Measurements from ENCODE around the gene MAPKAPK2. TPM values are rescaled to one million over a fixed set of nuclear protein-coding genes. Genes with fewer than 3 reads are reported as not detected.

Gene MAPKAPK2
- total RNA-seq, 1 donor from 2014 or later: 62.4 TPM

GRCh38 chr1:206748348-206749030 lies 63.8 kb downstream of the MAPKAPK2 start:
- Mint-ChIP-seq H3K36me3 (ENCODE audit: unreplicated experiment) (no peaks in the 10 kb centered on the region), H3K27ac (ENCODE audit: unreplicated experiment) (no peak overlapping the region), H3K9me3 (ENCODE audit: unreplicated experiment) (no peaks in the 10 kb centered on the region), H3K4me1 (ENCODE audit: unreplicated experiment) (no peaks in the 10 kb centered on the region), H3K4me3 (ENCODE audit: unreplicated experiment) (no peak overlapping the region), H3K27me3 (ENCODE audit: unreplicated experiment) (peaks cover 16% of the 10 kb centered on the region)
- no peak for TF ChIP-seq CTCF (IDR thresholded peaks at IDR 0.05)
- DNase-seq (ENCODE audit: extremely low spot score, unreplicated experiment): no peak

GRCh38 chr1:206751891-206752290 lies 67.2 kb downstream of the MAPKAPK2 start:
- no peaks in the 10 kb centered on the region for H3K9me3 Mint-ChIP-seq (ENCODE audit: unreplicated experiment)
- H3K27ac Mint-ChIP-seq (ENCODE audit: unreplicated experiment): no peak overlapping the region
- H3K4me1 Mint-ChIP-seq (ENCODE audit: unreplicated experiment): no peaks in the 10 kb centered on the region
- DNase-seq (ENCODE audit: extremely low spot score, unreplicated experiment): no peak
- TF ChIP-seq CTCF (IDR thresholded peaks at IDR 0.05): no peak
- peaks cover 31% of the 10 kb centered on the region for H3K27me3 Mint-ChIP-seq (ENCODE audit: unreplicated experiment)
- no peak overlapping the region for H3K4me3 Mint-ChIP-seq (ENCODE audit: unreplicated experiment)
- no peaks in the 10 kb centered on the region for H3K36me3 Mint-ChIP-seq (ENCODE audit: unreplicated experiment)

GRCh38 chr1:206752481-206752880 lies 67.8 kb downstream of the MAPKAPK2 start:
- Mint-ChIP-seq H3K4me1 (ENCODE audit: unreplicated experiment) (no peaks in the 10 kb centered on the region), H3K36me3 (ENCODE audit: unreplicated experiment) (no peaks in the 10 kb centered on the region), H3K27me3 (ENCODE audit: unreplicated experiment) (peaks cover 31% of the 10 kb centered on the region), H3K27ac (ENCODE audit: unreplicated experiment) (no peak overlapping the region), H3K4me3 (ENCODE audit: unreplicated experiment) (no peak overlapping the region), H3K9me3 (ENCODE audit: unreplicated experiment) (no peaks in the 10 kb centered on the region)
- DNase-seq (ENCODE audit: extremely low spot score, unreplicated experiment): no peak
- no peak for TF ChIP-seq CTCF (IDR thresholded peaks at IDR 0.05)

GRCh38 chr1:206753141-206753540 lies 68.4 kb downstream of the MAPKAPK2 start:
- H3K36me3 Mint-ChIP-seq (ENCODE audit: unreplicated experiment): no peaks in the 10 kb centered on the region
- H3K27me3 Mint-ChIP-seq (ENCODE audit: unreplicated experiment): peaks cover 31% of the 10 kb centered on the region
- no peak overlapping the region for H3K27ac Mint-ChIP-seq (ENCODE audit: unreplicated experiment)
- DNase-seq (ENCODE audit: extremely low spot score, unreplicated experiment): no peak
- no peak overlapping the region for H3K4me3 Mint-ChIP-seq (ENCODE audit: unreplicated experiment)
- no peaks in the 10 kb centered on the region for H3K4me1 Mint-ChIP-seq (ENCODE audit: unreplicated experiment)
- no peak for TF ChIP-seq CTCF (IDR thresholded peaks at IDR 0.05)
- H3K9me3 Mint-ChIP-seq (ENCODE audit: unreplicated experiment): no peaks in the 10 kb centered on the region

- no peaks in the 10 kb centered on the region for H3K9me3 Mint-ChIP-seq (ENCODE audit: unreplicated experiment)
- H3K4me3 Mint-ChIP-seq (ENCODE audit: unreplicated experiment): no peak overlapping the region
- H3K27ac Mint-ChIP-seq (ENCODE audit: unreplicated experiment): no peak overlapping the region
- H3K36me3 Mint-ChIP-seq (ENCODE audit: unreplicated experiment): no peaks in the 10 kb centered on the region
- no peak for TF ChIP-seq CTCF (IDR thresholded peaks at IDR 0.05)
- H3K4me1 Mint-ChIP-seq (ENCODE audit: unreplicated experiment): no peaks in the 10 kb centered on the region
- peaks cover 31% of the 10 kb centered on the region for H3K27me3 Mint-ChIP-seq (ENCODE audit: unreplicated experiment)
- DNase-seq (ENCODE audit: extremely low spot score, unreplicated experiment): no peak
Measured at GRCh38 chr1:206754011-206754410, 69.3 kb downstream of the MAPKAPK2 start.
